HepG2 (cell line): Measurements from ENCODE around the gene CAPZA1. TPM values are rescaled to one million over a fixed set of nuclear protein-coding genes. Genes with fewer than 3 reads are reported as not detected.

Experiments used
- ELF4 ChIP-seq: sonication (generic); formaldehyde crosslinking; IDR thresholded peaks from 2 replicates; pipeline ENCODE4 v1.5.0; 2020; ENCODE audit warnings: missing genetic modification reagents, mild to moderate bottlenecking, moderate library complexity, borderline replicate concordance
- HMGXB3 ChIP-seq: sonication (generic); formaldehyde crosslinking; IDR thresholded peaks from 2 replicates; pipeline ENCODE4 v1.4.0; 2020; ENCODE audit warnings: missing genetic modification reagents, borderline replicate concordance
- HOXA3 ChIP-seq: sonication (generic); formaldehyde crosslinking; IDR thresholded peaks from 2 replicates; pipeline ENCODE4 v1.5.0; 2020; ENCODE audit warnings: missing genetic modification reagents
- IRF1 ChIP-seq: sonication (generic); formaldehyde crosslinking; IDR thresholded peaks from 2 replicates; pipeline ENCODE4 v1.4.0; 2020; ENCODE audit warnings: low read depth, mild to moderate bottlenecking, missing genetic modification reagents
- MATR3 ChIP-seq: sonication (generic); formaldehyde crosslinking; IDR thresholded peaks from 2 replicates; pipeline ENCODE4 v1.4.0; 2020; ENCODE audit warnings: missing genetic modification reagents
- MEIS1 ChIP-seq: sonication (generic); formaldehyde crosslinking; IDR thresholded peaks from 2 replicates; pipeline ENCODE4 v1.9.0; 2021; ENCODE audit warnings: mild to moderate bottlenecking, missing genetic modification reagents, moderate library complexity, borderline replicate concordance
- MTERF4 ChIP-seq: sonication (generic); formaldehyde crosslinking; IDR thresholded peaks from 2 replicates; pipeline ENCODE4 v1.8.0; 2023; ENCODE audit warnings: mild to moderate bottlenecking, missing genetic modification reagents
- NFYB ChIP-seq: sonication (generic); formaldehyde crosslinking; IDR thresholded peaks from 2 replicates; pipeline ENCODE4 v1.4.0; 2020; ENCODE audit warnings: missing genetic modification reagents
- PRDM4 ChIP-seq: sonication (generic); formaldehyde crosslinking; IDR thresholded peaks from 2 replicates; pipeline ENCODE4 v1.9.0; 2021; ENCODE audit warnings: missing genetic modification reagents, borderline replicate concordance
- SMAD9 ChIP-seq: sonication (generic); formaldehyde crosslinking; IDR thresholded peaks from 2 replicates; pipeline ENCODE4 v1.5.1; 2020; ENCODE audit warnings: mild to moderate bottlenecking, missing genetic modification reagents
- TFDP1 ChIP-seq: IDR thresholded peaks from 2 replicates; pipeline ENCODE4 v1.6.1; 2016; ENCODE audit warnings: missing compliant biosample characterization, missing genetic modification reagents, borderline replicate concordance
- ZNF326 ChIP-seq: sonication (generic); formaldehyde crosslinking; IDR thresholded peaks from 2 replicates; pipeline ENCODE4 v1.4.0; 2020; ENCODE audit warnings: missing genetic modification reagents, borderline replicate concordance
- ZNF331 ChIP-seq: sonication (generic); formaldehyde crosslinking; IDR thresholded peaks from 2 replicates; pipeline ENCODE4 v1.4.0; 2020; ENCODE audit warnings: missing genetic modification reagents
- ZNF460 ChIP-seq: sonication (generic); formaldehyde crosslinking; IDR thresholded peaks from 2 replicates; pipeline ENCODE4 v1.5.1; 2020; ENCODE audit warnings: missing genetic modification reagents, mild to moderate bottlenecking, borderline replicate concordance
- ZNF607 ChIP-seq: sonication (generic); formaldehyde crosslinking; IDR thresholded peaks from 2 replicates; pipeline ENCODE4 v1.5.1; 2020; ENCODE audit warnings: missing genetic modification reagents, mild to moderate bottlenecking, borderline replicate concordance
- ZNF746 ChIP-seq: sonication (generic); formaldehyde crosslinking; IDR thresholded peaks from 2 replicates; pipeline ENCODE4 v1.8.0; 2022; ENCODE audit warnings: mild to moderate bottlenecking, missing genetic modification reagents
- ZNF747 ChIP-seq: sonication (generic); formaldehyde crosslinking; IDR thresholded peaks from 2 replicates; pipeline ENCODE4 v1.8.1; 2023; ENCODE audit warnings: missing genetic modification reagents, mild to moderate bottlenecking, borderline replicate concordance
- polyA plus RNA-seq, 8 experiments: library from polyadenylated mRNA; depleted of rRNA in 3 of 8; stranded (reverse) in 7 of 8; unstranded in 1 of 8; fragments of >200 nt; fragmentation: Illumina TruSeq in 4 of 8; extraction: Trizol in 4 of 8; gene quantifications; 2 replicates each; pipeline versions ENCODE4 v1.2.1 to v1.2.3, GENCODE V29; 2011 to 2016; ENCODE audit warnings: low read depth in 4 of 8, missing spikeins in 1 of 8, mixed read lengths in 1 of 8; ENCODE audit not compliant: insufficient read depth in 1 of 8
- total RNA-seq, 5 experiments: library from RNA; depleted of rRNA; stranded (reverse); fragments of >200 nt; fragmentation: Illumina TruSeq; extraction: Trizol; gene quantifications; 2 replicates each; pipeline ENCODE4 v1.2.3, GENCODE V29; 2016; ENCODE audit warnings: low read depth in 1 of 5

The CAPZA1 gene
- total and polyA plus RNA-seq, 2 of the 13 experiments (the other 11 are each of a cell fraction or from before 2014, with no cell fraction given): 67.0 to 117 TPM

- TF ChIP-seq PRDM4 (CRISPR knock-in tag) (no peak), MEIS1 (peak; percentile 93; the same call in 1 of the 2 replicates), MTERF4 (CRISPR knock-in tag) (peak; percentile 87; the same call in 1 of the 2 replicates), ZNF747 (CRISPR knock-in tag) (no peak), ZNF607 (CRISPR knock-in tag) (0 out of 2 replicates have a peak, but pooled peaks have one; percentile 42), ZNF460 (CRISPR knock-in tag) (no peak), ELF4 (CRISPR knock-in tag) (no peak), SMAD9 (CRISPR knock-in tag) (no peak), TFDP1 (CRISPR knock-in tag) (peak; percentile 73; the same call in 1 of the 2 replicates), MATR3 (no peak), NFYB (CRISPR knock-in tag) (no peak; the same call in 1 of the 2 replicates), HOXA3 (peak; percentile 99), ZNF326 (no peak), IRF1 (no peak), HMGXB3 (CRISPR knock-in tag) (peak; percentile 53; the same call in 1 of the 2 replicates), ZNF331 (CRISPR knock-in tag) (peak; percentile 59), ZNF746 (CRISPR knock-in tag) (no peak)
These were observed at the start of gene CAPZA1 (continued) for GRCh38 chr1:112619518-112620376.
